ENCODE measurements around the gene TMEM212.

GRCh38 chr3:171841620-171842000 is 1.5 kb upstream of the TMEM212 start:
- no peak for TF ChIP-seq GATA2 (IDR thresholded peaks at IDR 0.05; ENCODE audit: low read depth, low read length)
- no peak for TF ChIP-seq GATA3 (IDR thresholded peaks at IDR 0.05; ENCODE audit: low read depth, low read length)

Data from SH-SY5Y (cell line).